ENCODE data around the gene CDH22. TPM values are rescaled to one million over a fixed set of nuclear protein-coding genes. Genes with fewer than 3 reads are reported as not detected.

The CDH22 gene
- total and polyA plus RNA-seq, 9 of the 15 experiments (the other 6 are each of a cell fraction or from before 2014, with no cell fraction given) = 0.07 to 0.08 TPM; not detected in 7

DNA sequence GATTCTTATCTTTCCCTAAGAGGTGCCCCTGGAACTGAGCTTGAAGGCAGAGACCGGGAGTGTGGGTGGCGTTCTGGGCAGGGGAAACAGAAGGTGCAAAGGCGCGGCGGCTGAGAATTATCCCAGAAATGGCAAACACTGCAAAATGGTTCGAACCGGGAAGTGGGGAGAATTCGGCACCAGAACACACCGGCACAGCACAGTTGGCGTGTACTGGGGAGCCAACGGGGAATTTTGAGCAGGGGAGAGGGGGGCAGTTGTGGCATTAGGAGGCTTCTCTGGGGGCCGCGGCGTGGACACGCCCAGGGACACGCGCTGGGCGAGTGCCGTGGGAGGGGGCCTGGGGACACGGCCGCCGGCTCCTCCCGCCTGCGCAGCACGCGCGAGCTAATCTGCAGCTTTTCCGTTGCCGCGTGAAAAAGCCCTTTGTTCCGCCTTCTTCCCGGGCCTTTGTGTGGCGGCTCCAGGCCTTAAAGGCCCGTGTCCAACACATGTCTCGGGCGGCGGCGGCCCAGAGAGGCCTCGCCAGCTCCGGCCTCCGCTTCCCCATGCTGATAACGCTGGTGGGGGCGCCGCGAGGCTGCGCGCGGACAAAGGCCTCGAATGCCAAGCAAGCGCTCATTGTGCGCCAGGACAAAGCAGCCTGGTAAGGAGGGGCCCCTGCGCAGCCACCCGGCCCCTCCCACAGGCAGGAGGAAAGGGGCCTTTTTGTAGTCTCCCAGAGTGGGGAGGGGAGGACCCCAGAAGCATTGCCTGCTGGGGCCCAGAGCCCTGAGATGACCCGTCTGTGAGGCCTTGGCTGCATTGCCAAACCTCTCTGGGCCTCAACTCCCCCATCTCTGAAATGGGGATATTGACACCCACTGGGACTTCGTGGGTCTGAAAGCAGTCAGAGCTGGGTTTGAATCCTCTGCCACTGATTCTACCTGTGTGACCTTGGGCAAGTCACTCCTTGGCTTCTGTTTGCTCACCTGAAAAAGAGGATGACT lies 107.4 kb downstream of the CDH22 start:
- H3K9ac ChIP-seq (ENCODE audit: insufficient read depth in 1 of 2, low read depth in 2 of 2, low read length in 2 of 2) = peak overlapping the region in 1 of 2 experiments; percentile 67; a peak in 2 of 4 replicates
- H3K27me3 ChIP-seq (ENCODE audit: control insufficient read depth in 2 of 2, insufficient read depth in 2 of 2, low read length in 2 of 2) = peaks cover 21 to 46% of the 10 kb centered on the region in 2 experiments
- FAIRE-seq (no peak), DNase-seq (ENCODE audit: extremely low read depth in 1 of 4, low spot score in 3 of 4) (peak in 1 of 4 experiments; percentile 22), ATAC-seq (no peak)
- BruUV-seq (replicated peaks) = no TSS peak
- H3K9me3 ChIP-seq (replicated peaks; ENCODE audit: control insufficient read depth, insufficient read depth, low read depth, low read length) = no peaks in the 10 kb centered on the region
- no peak overlapping the region for H3K4me2 ChIP-seq (ENCODE audit: insufficient read depth, low read length)
- no peaks in the 10 kb centered on the region for H3K9me1 ChIP-seq (ENCODE audit: control insufficient read depth, insufficient read depth, low read length)
- H3K4me3 ChIP-seq = no peak overlapping the region
- no peaks in the 10 kb centered on the region for H3K36me3 ChIP-seq (ENCODE audit: control insufficient read depth, insufficient read depth, low read length)
- no peak overlapping the region for H3K27ac ChIP-seq (ENCODE audit: extremely low read depth, low read depth, low read length)
- peaks cover 11 to 26% of the 10 kb centered on the region in 2 experiments for H3K4me1 ChIP-seq (replicated peaks in 1 of 2; ENCODE audit: control insufficient read depth in 2 of 2, insufficient read depth in 2 of 2, low read length in 2 of 2)
- peak overlapping the region; percentile 45; the same call in 1 of the 2 replicates for H2AFZ ChIP-seq (ENCODE audit: low read depth, low read length)
- H4K20me1 ChIP-seq (replicated peaks; ENCODE audit: control insufficient read depth, insufficient read depth, low read length) = peaks cover 13% of the 10 kb centered on the region
- ChIA-PET CTCF (ENCODE audit: low intra/inter-chr PET ratio) (no interaction called here), POLR2A (interaction anchor here (0.6 to 0.9 kb wide), 4 partner anchors 28 to 51 kb away, joined by 3 read pairs; no protein-coding TSS in a partner anchor)
- no peaks in the 10 kb centered on the region for H3K79me2 ChIP-seq (ENCODE audit: control insufficient read depth, insufficient read depth, low read length)
- intact Hi-C loops (cut with micrococcal nuclease) (no loop called here), in situ Hi-C loops (cut with MboI) (no loop called here)
- WGBS (ENCODE audit: insufficient coverage, low coverage, missing lambda C conversion rate) = 12% methylated on average over 52 of the region's 55 CpGs
- TF ChIP-seq, protein P1, sequence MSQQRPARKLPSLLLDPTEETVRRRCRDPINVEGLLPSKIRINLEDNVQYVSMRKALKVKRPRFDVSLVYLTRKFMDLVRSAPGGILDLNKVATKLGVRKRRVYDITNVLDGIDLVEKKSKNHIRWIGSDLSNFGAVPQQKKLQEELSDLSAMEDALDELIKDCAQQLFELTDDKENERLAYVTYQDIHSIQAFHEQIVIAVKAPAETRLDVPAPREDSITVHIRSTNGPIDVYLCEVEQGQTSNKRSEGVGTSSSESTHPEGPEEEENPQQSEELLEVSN (IDR thresholded peaks at IDR 0.05; ENCODE audit: borderline replicate concordance in 1 of 2, extremely low read depth in 1 of 2, insufficient read depth in 1 of 2, insufficient read length in 1 of 2, low read depth in 1 of 2, low read length in 1 of 2, poor library complexity in 1 of 2, severe bottlenecking in 1 of 2) = peak in 1 of 2 experiments; percentile 79
- TF ChIP-seq RBM25 (IDR thresholded peaks at IDR 0.05; ENCODE audit: low read depth, low read length, severe bottlenecking) = peak; percentile 42
- no peak for TF ChIP-seq MTA3 (IDR thresholded peaks at IDR 0.05; ENCODE audit: borderline replicate concordance)
- TF ChIP-seq BCOR (IDR thresholded peaks at IDR 0.05) = peak; percentile 57; the same call in 1 of the 2 replicates
- TF ChIP-seq, protein P2, sequence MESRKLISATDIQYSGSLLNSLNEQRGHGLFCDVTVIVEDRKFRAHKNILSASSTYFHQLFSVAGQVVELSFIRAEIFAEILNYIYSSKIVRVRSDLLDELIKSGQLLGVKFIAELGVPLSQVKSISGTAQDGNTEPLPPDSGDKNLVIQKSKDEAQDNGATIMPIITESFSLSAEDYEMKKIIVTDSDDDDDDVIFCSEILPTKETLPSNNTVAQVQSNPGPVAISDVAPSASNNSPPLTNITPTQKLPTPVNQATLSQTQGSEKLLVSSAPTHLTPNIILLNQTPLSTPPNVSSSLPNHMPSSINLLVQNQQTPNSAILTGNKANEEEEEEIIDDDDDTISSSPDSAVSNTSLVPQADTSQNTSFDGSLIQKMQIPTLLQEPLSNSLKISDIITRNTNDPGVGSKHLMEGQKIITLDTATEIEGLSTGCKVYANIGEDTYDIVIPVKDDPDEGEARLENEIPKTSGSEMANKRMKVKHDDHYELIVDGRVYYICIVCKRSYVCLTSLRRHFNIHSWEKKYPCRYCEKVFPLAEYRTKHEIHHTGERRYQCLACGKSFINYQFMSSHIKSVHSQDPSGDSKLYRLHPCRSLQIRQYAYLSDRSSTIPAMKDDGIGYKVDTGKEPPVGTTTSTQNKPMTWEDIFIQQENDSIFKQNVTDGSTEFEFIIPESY (CRISPR knock-in tag; IDR thresholded peaks at IDR 0.05) = peak; percentile 56; the same call in 1 of the 2 replicates
- TF ChIP-seq ZFX (CRISPR knock-in tag; IDR thresholded peaks at IDR 0.05) = peak; percentile 33; the same call in 1 of the 2 replicates
- TF ChIP-seq ZNF121 (CRISPR knock-in tag; conservative IDR thresholded peaks at IDR 0.05) = 0 out of 2 replicates have a peak, but pooled peaks have one; percentile 31
- peak; percentile 59 for TF ChIP-seq L3MBTL2 (IDR thresholded peaks at IDR 0.05)
- no peak for TF ChIP-seq FOSL1 (tag; conservative IDR thresholded peaks at IDR 0.05)
- TF ChIP-seq NRF1 (conservative IDR thresholded peaks at IDR 0.05 in 1 of 2, IDR thresholded peaks at IDR 0.05 in 1 of 2) = peak; percentile 44 to 53; a peak in 3 of 4 replicates
- TF ChIP-seq, protein P3, sequence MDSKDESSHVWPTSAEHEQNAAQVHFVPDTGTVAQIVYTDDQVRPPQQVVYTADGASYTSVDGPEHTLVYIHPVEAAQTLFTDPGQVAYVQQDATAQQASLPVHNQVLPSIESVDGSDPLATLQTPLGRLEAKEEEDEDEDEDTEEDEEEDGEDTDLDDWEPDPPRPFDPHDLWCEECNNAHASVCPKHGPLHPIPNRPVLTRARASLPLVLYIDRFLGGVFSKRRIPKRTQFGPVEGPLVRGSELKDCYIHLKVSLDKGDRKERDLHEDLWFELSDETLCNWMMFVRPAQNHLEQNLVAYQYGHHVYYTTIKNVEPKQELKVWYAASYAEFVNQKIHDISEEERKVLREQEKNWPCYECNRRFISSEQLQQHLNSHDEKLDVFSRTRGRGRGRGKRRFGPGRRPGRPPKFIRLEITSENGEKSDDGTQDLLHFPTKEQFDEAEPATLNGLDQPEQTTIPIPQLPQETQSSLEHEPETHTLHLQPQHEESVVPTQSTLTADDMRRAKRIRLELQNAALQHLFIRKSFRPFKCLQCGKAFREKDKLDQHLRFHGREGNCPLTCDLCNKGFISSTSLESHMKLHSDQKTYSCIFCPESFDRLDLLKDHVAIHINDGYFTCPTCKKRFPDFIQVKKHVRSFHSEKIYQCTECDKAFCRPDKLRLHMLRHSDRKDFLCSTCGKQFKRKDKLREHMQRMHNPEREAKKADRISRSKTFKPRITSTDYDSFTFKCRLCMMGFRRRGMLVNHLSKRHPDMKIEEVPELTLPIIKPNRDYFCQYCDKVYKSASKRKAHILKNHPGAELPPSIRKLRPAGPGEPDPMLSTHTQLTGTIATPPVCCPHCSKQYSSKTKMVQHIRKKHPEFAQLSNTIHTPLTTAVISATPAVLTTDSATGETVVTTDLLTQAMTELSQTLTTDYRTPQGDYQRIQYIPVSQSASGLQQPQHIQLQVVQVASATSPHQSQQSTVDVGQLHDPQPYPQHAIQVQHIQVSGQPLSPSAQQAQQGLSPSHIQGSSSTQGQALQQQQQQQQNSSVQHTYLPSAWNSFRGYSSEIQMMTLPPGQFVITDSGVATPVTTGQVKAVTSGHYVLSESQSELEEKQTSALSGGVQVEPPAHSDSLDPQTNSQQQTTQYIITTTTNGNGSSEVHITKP (IDR thresholded peaks at IDR 0.05; ENCODE audit: partially characterized antibody) = peak; percentile 12
- TF ChIP-seq FOXJ3 (CRISPR knock-in tag; IDR thresholded peaks at IDR 0.05) = no peak
